PFSK-1 (cell line): Measurements from ENCODE around the gene RERE.

ENCODE experiments used
- FOXP2 ChIP-seq: optimal IDR thresholded peaks from 2 replicates; pipeline ENCODE3; 2011; ENCODE audit warnings: borderline replicate concordance, control low read depth, inconsistent platforms; ENCODE audit not compliant: insufficient read depth; ENCODE audit errors: extremely low read length, extremely low read depth
- POLR2AphosphoS5 ChIP-seq: IDR thresholded peaks from 2 replicates; pipeline ENCODE4 v1.6.1; 2012; ENCODE audit warnings: low read depth, mild to moderate bottlenecking, control low read depth, low read length, moderate library complexity
- REST ChIP-seq, 2 experiments: IDR thresholded peaks; 2 replicates each; pipeline versions ENCODE4 v1.6.1 to v1.8.0; 2011 to 2012; ENCODE audit warnings: low read depth in 2 of 2, low read length in 2 of 2, control low read depth in 1 of 2, inconsistent platforms in 1 of 2, mild to moderate bottlenecking in 1 of 2, moderate library complexity in 1 of 2; ENCODE audit not compliant: insufficient read depth in 1 of 2
- SIN3A ChIP-seq: IDR thresholded peaks from 2 replicates; pipeline ENCODE4 v1.6.1; 2012; ENCODE audit warnings: mild to moderate bottlenecking, low read length, moderate library complexity, borderline replicate concordance; ENCODE audit not compliant: insufficient read depth
- TAF1 ChIP-seq: IDR thresholded peaks from 2 replicates; pipeline ENCODE4 v1.6.1; 2012; ENCODE audit warnings: low read length, control low read depth, borderline replicate concordance; ENCODE audit not compliant: insufficient read depth

The RERE gene

GRCh38 chr1:8800416-8800815 is 17.0 kb downstream of the RERE start:
- TF ChIP-seq SIN3A (no peak), POLR2AphosphoS5 (no peak), FOXP2 (no peak), REST (IDR thresholded peaks at IDR 0.05; ENCODE audit: insufficient read depth in 1 of 2, low read depth in 2 of 2, low read length in 2 of 2) (no peak), TAF1 (no peak)

GRCh38 chr1:8797216-8797615 is 20.2 kb downstream of the RERE start:
- no peak for TF ChIP-seq SIN3A
- no peak for TF ChIP-seq POLR2AphosphoS5
- TF ChIP-seq TAF1 = no peak
- no peak for TF ChIP-seq REST (IDR thresholded peaks at IDR 0.05; ENCODE audit: insufficient read depth in 1 of 2, low read depth in 2 of 2, low read length in 2 of 2)
- no peak for TF ChIP-seq FOXP2

- TF ChIP-seq TAF1 (no peak), POLR2AphosphoS5 (no peak), FOXP2 (no peak), SIN3A (no peak), REST (IDR thresholded peaks at IDR 0.05; ENCODE audit: insufficient read depth in 1 of 2, low read depth in 2 of 2, low read length in 2 of 2) (no peak)
Measured at GRCh38 chr1:8796812-8797211, 20.6 kb downstream of the RERE start.

- TF ChIP-seq FOXP2 = no peak
- no peak for TF ChIP-seq TAF1
- TF ChIP-seq POLR2AphosphoS5 = no peak
- no peak for TF ChIP-seq REST (IDR thresholded peaks at IDR 0.05; ENCODE audit: insufficient read depth in 1 of 2, low read depth in 2 of 2, low read length in 2 of 2)
- no peak for TF ChIP-seq SIN3A
Measured at GRCh38 chr1:8794605-8795004, 22.8 kb downstream of the RERE start.

GRCh38 chr1:8791819-8792218 is 25.6 kb downstream of the RERE start:
- TF ChIP-seq TAF1 (no peak), POLR2AphosphoS5 (no peak), REST (IDR thresholded peaks at IDR 0.05; ENCODE audit: insufficient read depth in 1 of 2, low read depth in 2 of 2, low read length in 2 of 2) (no peak), FOXP2 (no peak), SIN3A (no peak)
